ENCODE data around the gene ZSWIM9.

- TF ChIP-seq CTCF (IDR thresholded peaks at IDR 0.05; ENCODE audit: low read depth, low read length, poor library complexity, severe bottlenecking): no peak
- no peak for TF ChIP-seq EZH2phosphoT487 (IDR thresholded peaks at IDR 0.05; ENCODE audit: borderline replicate concordance, low read length)
Measured at GRCh38 chr19:48135411-48135810, 35.1 kb upstream of the ZSWIM9 start.

Measured in DOHH2 (cell line).